ENCODE data around the gene C11orf97. TPM values are rescaled to one million over a fixed set of nuclear protein-coding genes. Genes with fewer than 3 reads are reported as not detected.

The C11orf97 gene
- total RNA-seq, 1 experiment from 2014 or later = not detected

- Histone ChIP-seq H2BK120ac (ENCODE audit: low read depth, low read length, poor library complexity, severe bottlenecking) (no peak overlapping the region), H3K23me2 (ENCODE audit: insufficient read length, low read depth, low read length, poor library complexity, severe bottlenecking) (no peaks in the 10 kb centered on the region), H3K27me3 (ENCODE audit: insufficient read depth, low read length) (no peaks in the 10 kb centered on the region), H3K79me2 (ENCODE audit: insufficient read depth, low read length) (no peaks in the 10 kb centered on the region), H2BK15ac (ENCODE audit: low read depth, low read length) (no peak overlapping the region), H4K5ac (ENCODE audit: insufficient read length, low read depth, low read length) (no peak overlapping the region), H2BK12ac (ENCODE audit: insufficient read length, low read depth, low read length) (no peak overlapping the region), H2BK5ac (ENCODE audit: insufficient read length, low read length) (no peak overlapping the region), H3K9ac (ENCODE audit: extremely low read depth, insufficient read length, low read length) (no peak overlapping the region), H4K8ac (replicated peaks; ENCODE audit: insufficient read length, low read depth, low read length) (no peak overlapping the region), H3K4ac (ENCODE audit: low read depth, low read length) (no peak overlapping the region), H3K4me2 (ENCODE audit: insufficient read depth, insufficient read length, low read length) (no peak overlapping the region), H4K20me1 (ENCODE audit: control insufficient read depth, insufficient read depth, insufficient read length) (no peaks in the 10 kb centered on the region), H4K91ac (ENCODE audit: insufficient read length, low read depth, low read length) (no peak overlapping the region), H3K14ac (ENCODE audit: insufficient read depth, low read length) (no peak overlapping the region), H2AK5ac (ENCODE audit: insufficient read length, low read length) (no peak overlapping the region), H3K23ac (ENCODE audit: insufficient read length, low read depth, low read length) (no peak overlapping the region), H3K56ac (ENCODE audit: insufficient read length, low read depth, low read length) (no peak overlapping the region), H3T11ph (ENCODE audit: low read length) (no peak overlapping the region), H2AFZ (ENCODE audit: low read length) (no peak overlapping the region), H2BK20ac (ENCODE audit: low read depth, low read length, poor library complexity, severe bottlenecking) (no peak overlapping the region), H3K18ac (ENCODE audit: insufficient read length, low read depth, low read length) (no peak overlapping the region), H3K79me1 (ENCODE audit: insufficient read depth, low read depth, low read length, poor library complexity, severe bottlenecking) (no peaks in the 10 kb centered on the region), H3K9me3 (ENCODE audit: control insufficient read depth, low read depth, low read length) (no peaks in the 10 kb centered on the region), H3K27ac (ENCODE audit: insufficient read length, low read depth, low read length) (no peak overlapping the region), H3K4me1 (ENCODE audit: insufficient read depth, low read length) (no peaks in the 10 kb centered on the region)
- peaks cover under 1 to 5% of the 10 kb centered on the region in 2 experiments for H3K4me1 Mint-ChIP-seq
- H3K27me3 Mint-ChIP-seq (ENCODE audit: low read depth) = peaks cover 8% of the 10 kb centered on the region
- TF ChIP-seq, protein P1, sequence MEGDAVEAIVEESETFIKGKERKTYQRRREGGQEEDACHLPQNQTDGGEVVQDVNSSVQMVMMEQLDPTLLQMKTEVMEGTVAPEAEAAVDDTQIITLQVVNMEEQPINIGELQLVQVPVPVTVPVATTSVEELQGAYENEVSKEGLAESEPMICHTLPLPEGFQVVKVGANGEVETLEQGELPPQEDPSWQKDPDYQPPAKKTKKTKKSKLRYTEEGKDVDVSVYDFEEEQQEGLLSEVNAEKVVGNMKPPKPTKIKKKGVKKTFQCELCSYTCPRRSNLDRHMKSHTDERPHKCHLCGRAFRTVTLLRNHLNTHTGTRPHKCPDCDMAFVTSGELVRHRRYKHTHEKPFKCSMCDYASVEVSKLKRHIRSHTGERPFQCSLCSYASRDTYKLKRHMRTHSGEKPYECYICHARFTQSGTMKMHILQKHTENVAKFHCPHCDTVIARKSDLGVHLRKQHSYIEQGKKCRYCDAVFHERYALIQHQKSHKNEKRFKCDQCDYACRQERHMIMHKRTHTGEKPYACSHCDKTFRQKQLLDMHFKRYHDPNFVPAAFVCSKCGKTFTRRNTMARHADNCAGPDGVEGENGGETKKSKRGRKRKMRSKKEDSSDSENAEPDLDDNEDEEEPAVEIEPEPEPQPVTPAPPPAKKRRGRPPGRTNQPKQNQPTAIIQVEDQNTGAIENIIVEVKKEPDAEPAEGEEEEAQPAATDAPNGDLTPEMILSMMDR (conservative IDR thresholded peaks at IDR 0.05) = no peak
- DNase-seq = no peak
- no peak overlapping the region for H3K27ac Mint-ChIP-seq
- H3K4me3 Mint-ChIP-seq = no peak overlapping the region
- no CpG with 5 or more reads among the region's 5 CpGs for WGBS (ENCODE audit: extremely low coverage, insufficient read length, low lambda C conversion rate)
- no peaks in the 10 kb centered on the region for H3K36me3 Mint-ChIP-seq (ENCODE audit: insufficient read depth in 1 of 3, low read depth in 3 of 3)
- H3K9me3 Mint-ChIP-seq = peaks cover 3% of the 10 kb centered on the region in 2 experiments; a peak in 2 of 5 replicates
Observed at GRCh38 chr11:94568200-94568599, 55.9 kb downstream of the C11orf97 start.

Data from H9 (cell line).